Keratinocyte (primary cell): ENCODE data around the gene PGLYRP1. TPM values are rescaled to one million over a fixed set of nuclear protein-coding genes. Genes with fewer than 3 reads are reported as not detected.

Source experiments
- DNase-seq: peaks from one replicate; pipeline ENCODE4 v3.0.0-alpha.2; 2011; ENCODE audit warnings: low read depth, missing footprints, low spot score
- FAIRE-seq: peaks from 2 replicates; lab custom pipeline; 2011; peaks lifted over from hg19 to GRCh38; lab: Jason Lieb, UNC
- H2AFZ ChIP-seq: 2 replicates; pipeline ENCODE4 v1.6.0; 2012; ENCODE audit warnings: low read length, control low read depth, inconsistent platforms; ENCODE audit not compliant: control insufficient read depth
- H3K27ac ChIP-seq: 2 replicates; pipeline ENCODE4 v1.5.1; 2011; ENCODE audit warnings: low read length; ENCODE audit not compliant: control insufficient read depth, insufficient read depth
- H3K27me3 ChIP-seq: 3 replicates; pipeline ENCODE4 v1.6.0; 2011; ENCODE audit warnings: low read length; ENCODE audit not compliant: control insufficient read depth, insufficient read depth; ENCODE audit errors: extremely low read depth
- H3K36me3 ChIP-seq, 2 experiments: 2 replicates in 1 of 2; 3 replicates in 1 of 2; pipeline ENCODE4 v1.5.1; 2011; ENCODE audit warnings: low read length in 2 of 2, mild to moderate bottlenecking in 1 of 2; ENCODE audit not compliant: control insufficient read depth in 2 of 2, insufficient read depth in 2 of 2; ENCODE audit errors: extremely low read depth in 1 of 2
- H3K4me1 ChIP-seq: 3 replicates; pipeline ENCODE4 v1.5.1; 2011; ENCODE audit warnings: low read length; ENCODE audit not compliant: control insufficient read depth, insufficient read depth; ENCODE audit errors: extremely low read depth
- H3K4me2 ChIP-seq: 3 replicates; pipeline ENCODE4 v1.6.0; 2011; ENCODE audit warnings: low read depth, low read length; ENCODE audit not compliant: control insufficient read depth, insufficient read depth; ENCODE audit errors: extremely low read depth
- H3K4me3 ChIP-seq, 3 experiments: fragments of 200-600 bp in 1 of 3; sonication (generic) in 1 of 3; 2 replicates in 2 of 3; 3 replicates in 1 of 3; pipeline ENCODE4 v1.5.1; 2011 to 2016; ENCODE audit warnings: low read length in 3 of 3, mild to moderate bottlenecking in 3 of 3, control low read depth in 2 of 3, inconsistent platforms in 1 of 3, low read depth in 1 of 3, mixed read lengths in 1 of 3, mixed run types in 1 of 3, moderate library complexity in 1 of 3; ENCODE audit not compliant: control insufficient read depth in 2 of 3, insufficient read depth in 2 of 3; ENCODE audit errors: extremely low read depth in 1 of 3
- H3K79me2 ChIP-seq: 2 replicates; pipeline ENCODE4 v1.6.0; 2012; ENCODE audit warnings: low read length; ENCODE audit not compliant: control insufficient read depth, insufficient read depth
- H3K9ac ChIP-seq: 3 replicates; pipeline ENCODE4 v1.6.0; 2011; ENCODE audit warnings: low read length; ENCODE audit not compliant: control insufficient read depth, insufficient read depth; ENCODE audit errors: extremely low read depth
- H3K9me1 ChIP-seq: 3 replicates; pipeline ENCODE4 v1.6.0; 2011; ENCODE audit warnings: low read length; ENCODE audit not compliant: control insufficient read depth, insufficient read depth; ENCODE audit errors: extremely low read depth
- H3K9me3 ChIP-seq: 2 replicates; pipeline ENCODE4 v1.5.1; 2012; ENCODE audit warnings: low read depth, low read length; ENCODE audit not compliant: control insufficient read depth
- H4K20me1 ChIP-seq: 3 replicates; pipeline ENCODE4 v1.6.0; 2011; ENCODE audit warnings: low read length; ENCODE audit not compliant: control insufficient read depth, insufficient read depth; ENCODE audit errors: extremely low read depth
- EZH2 ChIP-seq: IDR thresholded peaks from one replicate; pipeline ENCODE4 v1.6.1; 2012; ENCODE audit warnings: inconsistent platforms, mild to moderate bottlenecking, low read length, moderate library complexity
- dilution Hi-C: fragments of 300-500 bp; cut with MboI; formaldehyde crosslinking; loops from one replicate; pipeline ENCODE4 v1.7.0; 2020; ENCODE audit warnings: low sequenced_read_pairs; ENCODE audit not compliant: extremely low pct_ligation_motif_present
- polyA plus RNA-seq, 5 experiments: library from polyadenylated mRNA; depleted of rRNA in 3 of 5; stranded (reverse) in 3 of 5; stranded (forward) in 1 of 5; unstranded in 1 of 5; fragments of >200 nt; gene quantifications; 1 replicate in 1 of 5; 2 replicates in 3 of 5; 3 replicates in 1 of 5; pipeline versions ENCODE4 v1.2.1 to v1.2.3, GENCODE V29; 2011 to 2012; ENCODE audit warnings: missing spikeins in 2 of 5, low read depth in 1 of 5, low replicate concordance in 1 of 5
- TF ChIP-seq, protein P1 (sequence below), 3 experiments: IDR thresholded peaks in 1 of 3; conservative IDR thresholded peaks in 1 of 3; optimal IDR thresholded peaks in 1 of 3; 2 replicates in 2 of 3; 3 replicates in 1 of 3; pipeline versions ENCODE3 to v1.5.1; 2011; ENCODE audit warnings: low read length in 3 of 3, mild to moderate bottlenecking in 3 of 3, moderate library complexity in 2 of 3, control low read depth in 1 of 3, inconsistent platforms in 1 of 3; ENCODE audit not compliant: insufficient read depth in 2 of 3; ENCODE audit errors: extremely low read depth in 1 of 3

PGLYRP1 gene
- polyA plus RNA-seq, 1 donor (not counting 4 experiments of a cell fraction or from before 2014, with no cell fraction given), result not detected

DNA sequence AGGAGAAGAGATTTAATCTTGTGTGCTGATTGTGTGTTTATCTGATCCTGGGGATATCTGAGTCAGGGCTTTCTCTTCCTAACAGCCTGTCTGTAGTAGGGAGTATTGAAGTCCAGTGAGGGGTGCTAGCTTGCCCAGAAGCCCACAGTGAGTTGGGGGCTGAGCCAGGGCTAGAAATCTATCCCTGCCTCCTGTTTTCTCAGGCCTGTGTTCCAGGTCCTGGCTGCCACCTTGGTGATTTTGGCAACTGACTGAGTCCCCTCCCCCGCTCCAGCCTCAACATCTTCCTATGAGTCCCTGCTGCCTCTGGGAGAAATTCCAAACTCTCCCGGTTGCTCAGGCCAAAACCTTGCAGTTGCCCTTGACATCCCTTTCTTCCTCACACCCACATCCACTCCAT lies 41.5 kb downstream of the PGLYRP1 start:
- Histone ChIP-seq H3K9me1 (no peaks in the 10 kb centered on the region), H3K4me3 (no peak overlapping the region), H4K20me1 (no peaks in the 10 kb centered on the region), H3K9me3 (no peaks in the 10 kb centered on the region), H3K79me2 (no peaks in the 10 kb centered on the region), H3K9ac (no peak overlapping the region), H3K4me1 (no peaks in the 10 kb centered on the region), H3K4me2 (no peak overlapping the region), H2AFZ (no peak overlapping the region), H3K27me3 (peaks cover 3% of the 10 kb centered on the region), H3K27ac (no peak overlapping the region), H3K36me3 (no peaks in the 10 kb centered on the region)
- TF ChIP-seq, protein P1, sequence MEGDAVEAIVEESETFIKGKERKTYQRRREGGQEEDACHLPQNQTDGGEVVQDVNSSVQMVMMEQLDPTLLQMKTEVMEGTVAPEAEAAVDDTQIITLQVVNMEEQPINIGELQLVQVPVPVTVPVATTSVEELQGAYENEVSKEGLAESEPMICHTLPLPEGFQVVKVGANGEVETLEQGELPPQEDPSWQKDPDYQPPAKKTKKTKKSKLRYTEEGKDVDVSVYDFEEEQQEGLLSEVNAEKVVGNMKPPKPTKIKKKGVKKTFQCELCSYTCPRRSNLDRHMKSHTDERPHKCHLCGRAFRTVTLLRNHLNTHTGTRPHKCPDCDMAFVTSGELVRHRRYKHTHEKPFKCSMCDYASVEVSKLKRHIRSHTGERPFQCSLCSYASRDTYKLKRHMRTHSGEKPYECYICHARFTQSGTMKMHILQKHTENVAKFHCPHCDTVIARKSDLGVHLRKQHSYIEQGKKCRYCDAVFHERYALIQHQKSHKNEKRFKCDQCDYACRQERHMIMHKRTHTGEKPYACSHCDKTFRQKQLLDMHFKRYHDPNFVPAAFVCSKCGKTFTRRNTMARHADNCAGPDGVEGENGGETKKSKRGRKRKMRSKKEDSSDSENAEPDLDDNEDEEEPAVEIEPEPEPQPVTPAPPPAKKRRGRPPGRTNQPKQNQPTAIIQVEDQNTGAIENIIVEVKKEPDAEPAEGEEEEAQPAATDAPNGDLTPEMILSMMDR (optimal IDR thresholded peaks at IDR 0.05 in 1 of 3, IDR thresholded peaks at IDR 0.05 in 1 of 3, conservative IDR thresholded peaks at IDR 0.05 in 1 of 3; ENCODE audit: extremely low read depth in 1 of 3, insufficient read depth in 2 of 3, low read length in 3 of 3), result no peak
- no peak for TF ChIP-seq EZH2
- FAIRE-seq, result no peak
- dilution Hi-C loops, result no loop called here
- DNase-seq, result no peak

DNA sequence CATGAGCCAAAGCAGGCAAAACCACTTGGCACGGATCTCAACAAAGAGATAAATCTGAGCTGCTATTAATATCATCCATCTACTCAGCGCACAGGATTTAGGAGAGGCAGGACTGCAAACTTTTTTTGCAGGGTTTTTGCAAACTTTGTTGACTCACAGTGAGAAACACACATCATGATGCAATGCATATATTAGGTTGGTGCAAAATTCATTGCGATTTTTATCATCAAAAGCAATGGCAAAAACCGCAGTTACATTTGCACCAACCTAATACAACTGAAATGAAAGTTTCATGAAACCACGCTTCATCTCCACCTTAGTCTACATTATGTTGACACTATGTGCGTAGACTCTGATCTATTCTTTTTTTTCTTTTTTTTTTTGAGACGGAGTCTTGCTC lies 44.7 kb downstream of the PGLYRP1 start:
- no peaks in the 10 kb centered on the region for H3K4me1 ChIP-seq
- no peak overlapping the region for H3K4me2 ChIP-seq
- DNase-seq (no peak), FAIRE-seq (no peak)
- no peaks in the 10 kb centered on the region for H3K9me1 ChIP-seq
- H3K9ac ChIP-seq, result no peak overlapping the region
- no peak overlapping the region for H2AFZ ChIP-seq
- no peak overlapping the region for H3K4me3 ChIP-seq
- no peaks in the 10 kb centered on the region for H4K20me1 ChIP-seq
- dilution Hi-C loops, result no loop called here
- H3K27ac ChIP-seq, result no peak overlapping the region
- no peaks in the 10 kb centered on the region for H3K9me3 ChIP-seq
- H3K36me3 ChIP-seq, result no peaks in the 10 kb centered on the region
- no peaks in the 10 kb centered on the region for H3K79me2 ChIP-seq
- TF ChIP-seq, protein P1 (optimal IDR thresholded peaks at IDR 0.05 in 1 of 3, IDR thresholded peaks at IDR 0.05 in 1 of 3, conservative IDR thresholded peaks at IDR 0.05 in 1 of 3; ENCODE audit: extremely low read depth in 1 of 3, insufficient read depth in 2 of 3, low read length in 3 of 3), result no peak
- no peak for TF ChIP-seq EZH2
- H3K27me3 ChIP-seq, result peaks cover 17% of the 10 kb centered on the region
